GM18867 (cell line): Measurements from ENCODE around the gene NYAP2.

Source experiments
- ATAC-seq: cut with Tn5 transposase; IDR thresholded peaks from one replicate; pipeline ENCODE4 v1.9.1; 2021; ENCODE audit warnings: mild to moderate bottlenecking, moderate library complexity; ENCODE audit not compliant: unreplicated experiment

NYAP2 gene

GRCh38 chr2:225479386-225479785, 79.9 kb downstream of the NYAP2 start:
- no peak for ATAC-seq

GRCh38 chr2:225484751-225485150, 85.2 kb downstream of the NYAP2 start:
- no peak for ATAC-seq

- ATAC-seq, result no peak
Measured at GRCh38 chr2:225486236-225486635, 86.7 kb downstream of the NYAP2 start.

- no peak for ATAC-seq
Measured at GRCh38 chr2:225487878-225488416, 88.4 kb downstream of the NYAP2 start.

GRCh38 chr2:225488743-225489142, 89.2 kb downstream of the NYAP2 start:
- peak; percentile 46 for ATAC-seq

- ATAC-seq, result no peak
Measured at GRCh38 chr2:225493420-225494099, 94.0 kb downstream of the NYAP2 start.

- no peak for ATAC-seq
Measured at GRCh38 chr2:225494100-225494459, 94.6 kb downstream of the NYAP2 start.

- no peak for ATAC-seq
Measured at GRCh38 chr2:225495706-225496105, 96.2 kb downstream of the NYAP2 start.

GRCh38 chr2:225496568-225496967, 97.1 kb downstream of the NYAP2 start:
- no peak for ATAC-seq

- ATAC-seq, result no peak
Measured at GRCh38 chr2:225497166-225497565, 97.7 kb downstream of the NYAP2 start.

GRCh38 chr2:225501022-225501421, 101.5 kb downstream of the NYAP2 start:
- no peak for ATAC-seq

- ATAC-seq, result no peak
Measured at GRCh38 chr2:225502971-225503370, 103.5 kb downstream of the NYAP2 start.

- ATAC-seq, result no peak
Measured at GRCh38 chr2:225510796-225511195, 111.3 kb downstream of the NYAP2 start.

- ATAC-seq, result no peak
Measured at GRCh38 chr2:225512469-225512868, 113.0 kb downstream of the NYAP2 start.

- no peak for ATAC-seq
Measured at GRCh38 chr2:225512876-225513540, 113.5 kb downstream of the NYAP2 start.

GRCh38 chr2:225515033-225515432, 115.5 kb downstream of the NYAP2 start:
- ATAC-seq, result no peak

- ATAC-seq, result no peak
Measured at GRCh38 chr2:225526760-225527390, 127.4 kb downstream of the NYAP2 start.

- ATAC-seq, result no peak
Measured at GRCh38 chr2:225531559-225531958, 132.0 kb downstream of the NYAP2 start.

- no peak for ATAC-seq
Measured at GRCh38 chr2:225532096-225532495, 132.6 kb downstream of the NYAP2 start.

GRCh38 chr2:225534037-225534436, 134.5 kb downstream of the NYAP2 start:
- no peak for ATAC-seq

GRCh38 chr2:225534697-225535096, 135.2 kb downstream of the NYAP2 start:
- ATAC-seq, result no peak

GRCh38 chr2:225536036-225536435, 136.5 kb downstream of the NYAP2 start:
- ATAC-seq, result no peak
